ENCODE results near the gene FAM20C.

DNA sequence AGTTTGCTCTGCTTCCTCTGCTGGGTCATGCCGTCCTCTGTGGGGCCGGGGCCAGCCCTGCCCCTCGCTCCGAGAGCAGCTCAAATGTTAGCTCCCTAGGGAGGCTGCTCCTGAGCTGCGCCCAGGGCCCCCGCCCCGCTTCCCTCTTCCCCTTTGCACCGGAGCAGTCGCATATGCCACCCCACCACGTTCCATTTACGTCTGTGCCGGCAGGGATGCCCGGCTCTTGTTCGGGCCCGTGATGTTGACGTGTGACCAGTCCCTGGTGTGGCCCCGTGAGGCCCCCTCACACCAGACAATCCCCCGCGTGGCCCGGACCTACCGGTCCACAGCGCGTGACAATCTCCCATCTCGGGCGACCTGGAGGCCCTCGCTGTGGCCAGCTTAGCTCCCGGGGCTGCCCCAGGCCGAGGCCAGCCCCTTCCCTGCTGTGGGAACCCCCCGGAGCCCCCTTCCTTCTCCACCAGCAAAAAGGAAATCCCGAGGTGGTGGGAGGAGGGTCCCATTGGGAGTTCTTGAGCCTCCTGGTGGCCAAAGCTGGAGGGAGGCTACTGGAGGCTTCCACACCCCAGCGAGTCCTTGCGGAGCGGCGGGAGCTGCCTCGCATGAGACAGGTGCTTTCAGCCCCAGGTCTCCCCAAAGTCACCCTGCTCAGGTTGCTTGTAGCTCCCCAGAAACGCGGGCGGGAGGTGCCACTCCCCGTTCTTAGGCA, 15.2 kb downstream of the FAM20C start:
- TF ChIP-seq, protein P1, sequence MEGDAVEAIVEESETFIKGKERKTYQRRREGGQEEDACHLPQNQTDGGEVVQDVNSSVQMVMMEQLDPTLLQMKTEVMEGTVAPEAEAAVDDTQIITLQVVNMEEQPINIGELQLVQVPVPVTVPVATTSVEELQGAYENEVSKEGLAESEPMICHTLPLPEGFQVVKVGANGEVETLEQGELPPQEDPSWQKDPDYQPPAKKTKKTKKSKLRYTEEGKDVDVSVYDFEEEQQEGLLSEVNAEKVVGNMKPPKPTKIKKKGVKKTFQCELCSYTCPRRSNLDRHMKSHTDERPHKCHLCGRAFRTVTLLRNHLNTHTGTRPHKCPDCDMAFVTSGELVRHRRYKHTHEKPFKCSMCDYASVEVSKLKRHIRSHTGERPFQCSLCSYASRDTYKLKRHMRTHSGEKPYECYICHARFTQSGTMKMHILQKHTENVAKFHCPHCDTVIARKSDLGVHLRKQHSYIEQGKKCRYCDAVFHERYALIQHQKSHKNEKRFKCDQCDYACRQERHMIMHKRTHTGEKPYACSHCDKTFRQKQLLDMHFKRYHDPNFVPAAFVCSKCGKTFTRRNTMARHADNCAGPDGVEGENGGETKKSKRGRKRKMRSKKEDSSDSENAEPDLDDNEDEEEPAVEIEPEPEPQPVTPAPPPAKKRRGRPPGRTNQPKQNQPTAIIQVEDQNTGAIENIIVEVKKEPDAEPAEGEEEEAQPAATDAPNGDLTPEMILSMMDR (IDR thresholded peaks at IDR 0.05): no peak
- TF ChIP-seq POLR2AphosphoS5 (IDR thresholded peaks at IDR 0.05) (no peak), EP300 (IDR thresholded peaks at IDR 0.05) (no peak), POLR2A (IDR thresholded peaks at IDR 0.05) (no peak)

All from suprapubic skin (tissue), 4 donors.